22Rv1 (cell line): ENCODE results near the gene NEU2.

Experiments used
- ZFX ChIP-seq: fragments of 450-650 bp; IDR thresholded peaks from 2 replicates; pipeline ENCODE4 v1.6.1; 2017; ENCODE audit warnings: antibody characterized with exemption, borderline replicate concordance
- TF ChIP-seq, protein P1 (sequence below): fragments of 450-650 bp; IDR thresholded peaks from 2 replicates; pipeline ENCODE4 v1.5.1; 2017; ENCODE audit warnings: mild to moderate bottlenecking

GRCh38 chr2:232984451-232985207, 47.8 kb upstream of the NEU2 start:
- TF ChIP-seq, protein P1, sequence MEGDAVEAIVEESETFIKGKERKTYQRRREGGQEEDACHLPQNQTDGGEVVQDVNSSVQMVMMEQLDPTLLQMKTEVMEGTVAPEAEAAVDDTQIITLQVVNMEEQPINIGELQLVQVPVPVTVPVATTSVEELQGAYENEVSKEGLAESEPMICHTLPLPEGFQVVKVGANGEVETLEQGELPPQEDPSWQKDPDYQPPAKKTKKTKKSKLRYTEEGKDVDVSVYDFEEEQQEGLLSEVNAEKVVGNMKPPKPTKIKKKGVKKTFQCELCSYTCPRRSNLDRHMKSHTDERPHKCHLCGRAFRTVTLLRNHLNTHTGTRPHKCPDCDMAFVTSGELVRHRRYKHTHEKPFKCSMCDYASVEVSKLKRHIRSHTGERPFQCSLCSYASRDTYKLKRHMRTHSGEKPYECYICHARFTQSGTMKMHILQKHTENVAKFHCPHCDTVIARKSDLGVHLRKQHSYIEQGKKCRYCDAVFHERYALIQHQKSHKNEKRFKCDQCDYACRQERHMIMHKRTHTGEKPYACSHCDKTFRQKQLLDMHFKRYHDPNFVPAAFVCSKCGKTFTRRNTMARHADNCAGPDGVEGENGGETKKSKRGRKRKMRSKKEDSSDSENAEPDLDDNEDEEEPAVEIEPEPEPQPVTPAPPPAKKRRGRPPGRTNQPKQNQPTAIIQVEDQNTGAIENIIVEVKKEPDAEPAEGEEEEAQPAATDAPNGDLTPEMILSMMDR: no peak
- no peak for TF ChIP-seq ZFX
